Measurements from ENCODE around the gene PTGIR.

PTGIR gene

GRCh38 chr19:46624958-46625661, at the start of gene PTGIR:
TSS of gene PTGIR (minus strand) at chr19:46625089. CDS start at chr19:46624225, 864 bp downstream.
- in situ Hi-C loops (cut with MboI; ENCODE audit: low pct_unique_long_range_greater_than_20kb, low sequenced_read_pairs) = no loop called here
- DNase-seq = peak; percentile 47

- in situ Hi-C loops (cut with MboI; ENCODE audit: low pct_unique_long_range_greater_than_20kb, low sequenced_read_pairs) = no loop called here
- DNase-seq = no peak
These were observed 45.9 kb upstream of the PTGIR start for GRCh38 chr19:46670813-46671212.

DNA sequence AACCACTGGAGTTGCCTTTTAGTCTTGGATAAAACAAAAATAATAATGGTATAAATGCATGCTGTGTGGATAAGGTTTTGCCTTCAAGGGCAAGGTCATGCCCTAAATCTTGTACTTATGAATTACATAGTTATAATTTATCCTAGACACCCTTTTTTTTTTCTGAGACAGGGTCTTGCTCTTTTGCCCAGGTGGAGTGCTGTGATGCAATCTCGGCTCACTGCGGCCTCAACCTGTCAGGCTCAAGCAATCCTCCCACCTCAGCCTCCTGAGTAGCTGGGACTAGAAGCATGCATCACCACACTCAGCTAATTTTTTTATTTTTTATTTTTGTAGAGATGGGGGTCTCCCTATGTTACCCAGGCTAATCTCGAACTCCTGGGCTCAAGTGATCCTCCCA, 43.8 kb upstream of the PTGIR start:
- in situ Hi-C loops (cut with MboI; ENCODE audit: low pct_unique_long_range_greater_than_20kb, low sequenced_read_pairs) = no loop called here
- no peak for DNase-seq

GRCh38 chr19:46665072-46665471, 40.2 kb upstream of the PTGIR start:
- DNase-seq = no peak
- in situ Hi-C loops (cut with MboI; ENCODE audit: low pct_unique_long_range_greater_than_20kb, low sequenced_read_pairs) = no loop called here

DNA sequence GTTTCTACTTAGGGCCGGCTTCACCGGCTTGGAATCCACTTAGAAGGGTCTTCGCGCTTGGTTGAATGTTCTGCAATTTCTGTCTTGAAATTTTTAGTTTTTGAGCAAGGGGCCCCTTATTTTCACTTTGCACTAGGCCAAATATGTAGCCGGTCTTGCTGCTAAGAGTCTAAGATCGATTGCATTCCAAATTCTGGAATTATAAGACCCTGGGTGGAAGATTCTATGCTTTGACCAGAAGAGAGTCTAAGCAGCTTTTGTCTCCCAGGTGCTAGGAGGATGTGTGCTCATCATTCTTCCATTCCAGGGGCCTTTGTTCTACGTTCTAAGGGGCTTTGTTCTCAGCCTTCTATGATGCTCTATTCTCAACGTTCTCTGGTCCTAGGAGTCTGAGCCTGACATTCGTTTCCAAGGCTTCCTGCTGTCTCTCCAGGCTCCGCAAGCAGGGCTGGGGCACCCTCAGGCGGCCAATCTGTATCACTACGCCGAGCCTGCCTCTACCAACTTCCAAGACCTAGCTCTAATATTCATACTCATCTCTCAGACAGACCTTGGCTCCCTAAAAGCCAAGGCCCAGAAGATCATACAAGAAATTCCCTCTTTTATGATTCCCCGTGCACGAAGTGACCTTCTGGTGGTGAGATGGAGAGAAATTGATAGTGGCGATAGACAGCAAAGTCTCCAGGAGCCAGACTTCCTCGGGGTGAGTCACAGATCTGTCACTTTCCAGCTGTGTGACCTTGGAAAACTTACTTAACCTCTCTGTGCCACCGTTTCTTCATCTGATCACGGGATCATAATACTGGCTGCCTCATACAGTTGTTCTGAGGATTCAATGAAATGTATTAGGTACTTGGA, 37.1 kb upstream of the PTGIR start:
- in situ Hi-C loops (cut with MboI; ENCODE audit: low pct_unique_long_range_greater_than_20kb, low sequenced_read_pairs) = no loop called here
- peak; percentile 92 for DNase-seq

- in situ Hi-C loops (cut with MboI; ENCODE audit: low pct_unique_long_range_greater_than_20kb, low sequenced_read_pairs) = no loop called here
- peak; percentile 99 for DNase-seq
These were observed 36.3 kb upstream of the PTGIR start, which contains the start of gene DACT3 for GRCh38 chr19:46661020-46661731. TSS of gene DACT3 (minus strand) at chr19:46661182. CDS start at chr19:46661064, 118 bp downstream.

GRCh38 chr19:46660551-46661019, 35.7 kb upstream of the PTGIR start:
- DNase-seq = peak; percentile 14
- in situ Hi-C loops (cut with MboI; ENCODE audit: low pct_unique_long_range_greater_than_20kb, low sequenced_read_pairs) = no loop called here

DNA sequence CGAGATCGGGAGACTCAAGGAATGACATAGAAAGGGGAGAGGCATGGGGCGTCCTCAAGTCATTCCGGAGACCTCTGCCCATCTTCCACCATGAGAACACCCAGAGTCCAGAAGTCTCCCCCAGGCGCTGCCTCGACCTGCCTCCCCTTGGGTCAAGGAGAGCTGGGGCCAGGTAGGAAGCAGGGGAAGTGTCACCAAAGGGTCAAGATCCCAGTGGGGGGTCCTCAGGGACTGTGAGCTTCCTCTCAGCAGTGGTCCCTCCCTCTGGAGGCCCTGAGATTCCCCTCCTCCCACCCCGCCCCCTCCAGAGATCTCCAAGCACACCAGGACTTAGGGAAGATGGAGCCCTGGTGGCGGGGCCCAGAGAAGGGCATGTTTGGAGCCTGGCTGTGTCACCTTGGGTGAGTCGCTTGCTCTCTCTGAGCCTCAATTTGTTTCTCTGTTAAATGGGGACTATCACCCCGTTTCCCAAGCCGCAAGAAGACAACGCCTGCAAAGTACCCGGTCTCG, 35.2 kb upstream of the PTGIR start:
- in situ Hi-C loops (cut with MboI; ENCODE audit: low pct_unique_long_range_greater_than_20kb, low sequenced_read_pairs) = no loop called here
- DNase-seq = no peak

DNA sequence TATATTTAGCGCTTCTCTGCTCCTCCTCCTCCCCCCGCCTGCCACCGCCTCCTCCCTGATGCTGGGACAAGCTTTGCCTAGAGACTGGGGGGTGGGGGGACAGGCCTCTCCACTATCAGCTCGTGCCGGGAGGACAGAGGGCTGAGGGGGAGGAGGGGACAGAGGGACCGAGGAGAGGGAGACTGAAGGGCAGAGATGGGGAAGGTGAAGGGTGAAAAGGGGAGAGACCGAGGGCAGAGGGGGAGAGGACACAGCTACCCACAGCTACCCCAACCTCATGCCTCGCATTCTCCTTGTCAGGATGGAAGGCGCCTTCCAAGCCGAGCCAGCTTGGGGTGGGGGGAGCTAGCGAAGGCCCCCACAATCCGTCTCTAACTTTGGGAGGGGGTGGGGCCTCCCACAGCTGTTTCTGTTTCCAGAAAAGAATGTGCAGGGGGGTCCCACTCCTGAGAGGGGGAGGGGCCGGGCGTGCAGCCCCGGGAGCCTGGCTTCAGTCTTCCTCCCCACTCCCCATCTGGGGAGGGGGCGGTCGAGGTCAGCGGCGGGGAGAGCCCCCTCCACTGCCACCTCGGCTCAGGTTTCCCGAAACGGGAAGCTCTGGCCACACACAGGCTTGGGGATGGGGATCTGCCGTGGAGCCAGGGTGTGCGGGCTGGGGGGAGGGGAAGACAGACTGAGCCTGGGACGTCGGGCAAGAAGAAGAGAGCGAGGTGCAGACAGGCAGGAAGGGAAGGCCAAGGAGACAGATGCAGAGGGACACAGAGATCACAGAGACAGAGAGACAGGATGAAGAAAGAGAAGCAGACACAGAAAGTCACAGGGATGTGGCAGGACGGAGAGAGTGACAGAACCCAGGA, 34.5 kb upstream of the PTGIR start:
- peak; percentile 63 for DNase-seq

GRCh38 chr19:46656541-46656940, 31.7 kb upstream of the PTGIR start:
- no peak for DNase-seq
- in situ Hi-C loops (cut with MboI; ENCODE audit: low pct_unique_long_range_greater_than_20kb, low sequenced_read_pairs) = no loop called here

More for the DNA sequence above, 34.5 kb upstream of the PTGIR start:
- in situ Hi-C loops (cut with MboI; ENCODE audit: low pct_unique_long_range_greater_than_20kb, low sequenced_read_pairs) = no loop called here

- DNase-seq = no peak
These were observed 29.8 kb upstream of the PTGIR start for GRCh38 chr19:46654621-46655152.

GRCh38 chr19:46650445-46650844, 25.6 kb upstream of the PTGIR start:
- no peak for DNase-seq
- in situ Hi-C loops (cut with MboI; ENCODE audit: low pct_unique_long_range_greater_than_20kb, low sequenced_read_pairs) = no loop called here

More at GRCh38 chr19:46654621-46655152, 29.8 kb upstream of the PTGIR start:
- in situ Hi-C loops (cut with MboI; ENCODE audit: low pct_unique_long_range_greater_than_20kb, low sequenced_read_pairs) = no loop called here

- DNase-seq = no peak
- in situ Hi-C loops (cut with MboI; ENCODE audit: low pct_unique_long_range_greater_than_20kb, low sequenced_read_pairs) = no loop called here
These were observed 24.4 kb upstream of the PTGIR start for GRCh38 chr19:46648961-46649960.

DNA sequence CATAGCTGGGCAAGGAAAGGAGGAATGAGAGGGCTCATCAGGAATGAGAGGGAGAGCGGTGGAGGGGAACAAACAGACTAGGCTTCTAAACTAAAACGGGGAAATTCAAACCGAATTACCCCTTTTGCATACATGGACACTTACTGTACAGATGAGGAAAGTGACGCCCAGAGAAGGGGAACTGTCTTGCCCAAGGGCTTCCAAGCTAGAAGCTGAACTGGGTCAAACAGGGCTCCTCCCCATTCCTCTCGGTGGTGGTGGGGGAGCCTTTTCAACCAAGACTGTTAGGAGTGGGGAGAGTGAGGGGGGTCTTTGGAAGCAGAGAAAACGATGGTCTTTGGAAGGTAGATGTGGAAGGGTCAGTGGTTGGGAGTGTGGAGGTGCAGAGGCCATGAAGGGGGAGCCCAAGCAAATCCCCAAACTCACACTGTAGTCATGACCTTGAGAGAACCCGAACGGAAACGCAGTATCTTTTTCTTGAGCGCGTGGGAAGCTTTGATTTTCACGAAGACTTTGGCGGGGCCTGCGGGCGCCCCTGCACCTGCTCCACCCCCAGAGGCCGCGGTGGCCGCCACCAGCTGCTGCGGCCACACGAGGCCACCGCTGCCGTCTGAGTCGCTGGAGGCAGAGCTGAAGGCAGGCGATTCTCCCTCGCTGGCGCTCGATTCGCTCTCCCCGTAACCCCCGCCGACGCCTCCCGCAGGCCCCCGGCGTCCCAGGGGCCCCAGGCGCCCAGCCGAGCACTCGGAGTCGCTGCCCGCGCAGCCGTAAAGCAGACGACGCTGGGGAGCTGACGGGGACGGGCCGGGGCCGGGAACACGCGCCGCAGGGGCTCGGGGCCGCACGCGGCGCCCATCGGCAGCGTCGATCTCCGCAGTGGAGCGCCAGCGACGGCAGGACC, 23.4 kb upstream of the PTGIR start:
- no peak for DNase-seq
- in situ Hi-C loops (cut with MboI; ENCODE audit: low pct_unique_long_range_greater_than_20kb, low sequenced_read_pairs) = no loop called here

DNA sequence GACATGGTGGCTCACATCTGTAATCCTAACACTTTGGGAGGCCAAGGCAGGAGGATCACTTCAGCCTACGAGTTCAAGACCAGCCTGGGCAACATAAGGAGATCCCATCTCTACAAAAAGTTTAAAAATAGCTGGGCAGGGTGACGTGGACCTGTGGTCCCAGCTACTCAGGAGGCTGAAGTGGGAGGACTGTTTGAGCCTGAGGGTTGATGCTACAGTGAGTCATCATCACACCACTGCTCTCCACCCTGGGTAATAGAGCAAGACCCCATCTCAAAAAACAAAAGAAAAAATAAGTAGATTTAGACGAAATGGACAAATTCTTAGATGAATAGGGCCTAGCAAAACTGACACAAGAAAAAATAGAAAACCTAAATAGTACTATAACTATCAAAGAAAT, 21.5 kb upstream of the PTGIR start:
- in situ Hi-C loops (cut with MboI; ENCODE audit: low pct_unique_long_range_greater_than_20kb, low sequenced_read_pairs) = no loop called here

GRCh38 chr19:46644720-46645119, 19.8 kb upstream of the PTGIR start:
- in situ Hi-C loops (cut with MboI; ENCODE audit: low pct_unique_long_range_greater_than_20kb, low sequenced_read_pairs) = no loop called here
- no peak for DNase-seq

More for the DNA sequence above, 21.5 kb upstream of the PTGIR start:
- DNase-seq = no peak

Measured in KBM-7 (cell line).